Activated CD4-positive, alpha-beta T cell treated with anti-CD3 and anti-CD28 coated beads, Interleukin-2, amount 50 U/mL, for 1 hour (primary cell): ENCODE measurements around the gene PLEKHM1.

Experiments used
- DNase-seq: peaks from one replicate; pipeline ENCODE4 v3.0.0-alpha.2; 2020

PLEKHM1 gene

DNA sequence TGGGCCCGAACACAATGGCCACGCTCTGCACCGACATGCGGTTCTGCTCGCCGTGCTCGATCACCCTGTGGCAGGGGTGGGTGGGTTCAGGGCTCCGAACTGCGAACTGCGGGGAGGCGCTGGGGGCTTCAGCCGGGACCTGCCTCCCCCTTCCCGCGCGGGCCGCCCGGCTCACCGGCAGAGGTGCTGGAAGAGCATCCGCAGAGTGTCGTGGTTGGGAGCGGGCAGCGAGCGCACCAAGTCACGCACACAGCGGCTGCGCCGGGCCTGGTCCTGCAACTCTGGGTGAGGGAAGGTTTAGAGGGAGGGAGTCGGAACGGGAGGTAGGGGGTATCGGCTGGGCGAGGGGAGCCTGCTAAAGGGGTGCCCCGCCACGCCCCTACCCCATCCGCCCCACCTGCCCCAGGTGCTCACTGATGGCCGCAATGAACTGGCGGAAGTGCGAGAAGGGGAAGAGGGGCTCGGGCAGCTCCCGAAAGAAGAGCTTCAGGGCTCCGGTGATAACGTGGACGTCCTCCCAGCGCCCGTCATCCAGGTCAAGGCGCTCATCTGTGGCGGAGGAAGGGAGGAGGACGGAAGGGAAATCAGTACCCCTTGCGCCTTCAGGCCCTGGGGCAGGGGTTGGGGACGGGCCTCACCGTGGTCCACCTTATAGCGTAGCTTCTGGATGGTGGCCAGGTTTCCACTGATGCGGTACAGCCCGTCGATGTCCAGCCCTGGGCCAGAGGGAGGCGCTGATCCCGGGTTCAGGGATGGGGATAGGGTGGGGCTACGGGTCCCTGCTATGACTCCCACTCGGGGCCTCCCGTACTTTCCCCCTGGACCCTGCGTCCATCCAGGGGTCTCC, 94.7 kb downstream of the PLEKHM1 start:
- no peak for DNase-seq

DNA sequence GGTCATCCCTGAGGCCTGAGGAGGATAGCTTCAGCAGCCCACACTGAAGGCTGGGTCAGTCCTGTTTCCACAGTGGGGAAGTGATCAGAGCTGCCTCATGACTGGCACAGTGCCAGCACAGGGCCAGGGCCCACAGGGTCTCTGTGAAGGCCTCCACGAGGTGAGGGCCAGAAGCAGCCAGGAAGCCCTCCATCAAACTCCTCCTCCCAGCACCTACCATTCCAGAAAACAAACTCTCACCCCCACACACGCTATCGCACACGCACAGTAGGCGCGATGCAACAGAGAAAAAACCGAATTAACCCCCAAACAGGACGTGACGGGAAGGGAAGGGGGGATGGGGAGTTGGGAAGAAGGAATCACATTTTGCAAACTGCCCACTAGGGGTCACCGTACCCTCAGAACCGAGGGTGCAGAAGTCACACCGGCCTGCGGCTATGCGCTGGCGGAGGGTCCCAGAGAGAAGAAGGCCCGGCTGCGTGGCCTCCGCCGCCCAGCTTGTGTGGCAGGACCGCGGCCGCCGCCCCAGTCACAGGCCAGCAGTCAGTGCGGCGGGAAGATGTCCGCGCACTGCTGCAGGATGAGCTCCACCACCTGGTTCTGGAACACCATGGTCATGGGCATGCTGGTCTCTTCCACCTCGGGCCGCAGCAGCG, 95.5 kb downstream of the PLEKHM1 start:
- DNase-seq = peak; percentile 31

DNA sequence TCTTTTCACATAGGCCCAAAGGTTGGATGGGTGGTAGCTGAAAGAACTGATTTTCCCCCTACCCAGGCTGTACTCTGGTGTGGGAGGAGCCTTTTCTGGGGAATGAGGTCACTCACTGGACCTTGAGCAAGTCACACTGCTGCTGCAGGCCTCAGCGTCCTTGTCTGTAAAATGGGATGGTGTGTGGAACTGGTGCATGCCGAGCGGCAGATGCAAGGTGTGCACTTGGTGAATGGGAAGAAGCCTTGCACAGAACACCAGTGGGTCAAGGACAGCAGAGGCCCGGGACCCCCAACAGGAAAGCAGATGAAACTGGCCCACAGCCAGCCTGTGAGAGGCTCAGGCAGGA, 96.0 kb downstream of the PLEKHM1 start:
- DNase-seq = no peak

DNA sequence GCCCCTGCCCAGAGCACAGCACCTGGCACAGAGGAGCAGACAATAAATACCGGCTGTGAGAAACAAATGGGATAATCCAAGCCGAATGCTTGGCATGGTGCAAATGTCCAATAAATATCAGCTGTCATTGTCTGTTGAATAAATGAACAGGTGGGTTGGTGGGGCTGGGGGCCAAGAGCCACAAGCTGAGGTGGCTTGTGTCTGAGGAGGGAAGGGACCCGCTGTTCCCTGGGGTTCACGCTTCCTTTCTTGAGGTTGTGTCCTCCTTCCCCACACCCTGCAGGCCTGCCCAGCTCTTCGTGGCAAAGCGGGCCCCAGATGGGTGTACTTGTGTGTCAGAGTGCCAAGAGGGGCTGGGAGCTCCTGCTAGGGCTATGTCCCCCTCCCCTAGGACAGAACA, 96.4 kb downstream of the PLEKHM1 start:
- DNase-seq = no peak

DNA sequence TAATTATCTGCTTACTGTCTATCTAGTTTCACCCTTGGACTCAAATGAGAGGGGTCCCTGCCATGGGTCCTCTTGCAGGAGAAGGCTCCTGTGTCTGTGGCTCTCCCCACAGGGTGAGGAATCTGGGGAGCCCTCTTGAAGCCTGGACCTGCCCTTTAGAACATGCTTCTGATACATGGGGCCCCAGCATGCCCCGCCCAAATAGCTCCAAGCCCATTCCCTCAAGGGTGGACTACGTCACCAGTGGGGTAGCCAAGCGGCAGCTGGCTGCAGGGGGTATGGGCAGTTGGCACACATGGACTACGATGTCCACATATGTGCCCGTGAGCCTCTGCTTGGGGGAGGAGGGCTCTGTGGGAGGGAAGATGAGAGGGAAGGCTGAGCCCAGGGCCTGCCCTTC, 97.1 kb downstream of the PLEKHM1 start:
- DNase-seq = no peak

DNA sequence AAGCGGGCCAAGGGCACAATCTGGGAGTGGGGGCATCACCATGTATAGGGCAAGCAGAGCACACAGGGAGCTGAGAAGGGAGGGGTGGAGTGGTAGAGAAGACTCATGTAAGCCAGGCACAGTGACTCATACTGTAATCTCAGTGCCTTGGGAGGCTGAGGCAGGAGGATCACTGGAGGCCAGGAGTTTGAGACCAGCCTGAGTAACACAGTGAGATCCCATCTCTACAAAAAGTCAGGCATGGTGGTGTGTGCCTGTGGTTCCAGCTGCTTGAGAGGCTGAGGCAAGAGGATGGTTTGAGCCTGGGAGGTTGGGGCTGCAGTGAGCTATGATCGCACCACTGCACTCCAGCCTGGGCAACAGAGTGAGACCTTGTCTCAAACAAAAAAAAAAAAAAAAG, 98.6 kb downstream of the PLEKHM1 start:
- no peak for DNase-seq

DNA sequence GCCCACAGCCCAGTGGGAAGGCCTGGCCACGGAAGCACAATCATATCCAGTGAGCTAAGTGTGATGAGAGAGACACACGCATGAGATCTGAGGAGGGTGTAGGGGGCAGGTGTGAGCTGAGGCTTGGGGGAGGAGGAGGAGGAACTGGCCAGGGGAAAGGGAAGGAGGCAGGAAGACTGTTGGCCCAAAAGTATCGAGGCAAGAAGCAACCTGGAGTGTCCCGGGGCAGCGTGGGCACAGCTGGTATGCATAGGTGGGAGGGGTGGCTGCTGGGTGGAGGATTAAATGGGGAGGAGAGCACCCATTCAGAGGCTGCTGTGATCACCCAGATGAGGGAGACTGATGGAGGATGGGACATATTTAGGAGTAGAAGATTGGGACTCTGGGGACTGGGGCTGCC, 99.2 kb downstream of the PLEKHM1 start:
- no peak for DNase-seq

DNA sequence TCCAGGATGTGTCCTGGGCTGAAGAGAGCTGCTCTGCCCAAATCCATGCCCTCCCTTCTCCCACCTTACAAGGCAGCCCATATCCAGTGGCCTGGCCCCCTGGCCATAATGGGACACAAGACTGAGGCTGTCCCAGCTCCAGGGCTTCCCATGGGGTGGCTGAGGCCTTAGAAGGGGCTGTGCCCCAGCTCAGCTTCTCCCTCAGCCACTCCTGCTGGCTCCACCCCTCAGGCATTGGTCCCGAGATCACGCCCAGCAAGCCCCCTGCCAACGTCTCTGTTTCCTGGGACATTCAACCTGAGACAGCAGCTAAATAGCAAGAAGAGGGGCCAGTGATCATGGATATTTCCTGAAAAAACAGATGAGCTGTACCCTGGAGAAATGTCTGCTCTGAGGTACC, 101.2 kb downstream of the PLEKHM1 start:
- no peak for DNase-seq

DNA sequence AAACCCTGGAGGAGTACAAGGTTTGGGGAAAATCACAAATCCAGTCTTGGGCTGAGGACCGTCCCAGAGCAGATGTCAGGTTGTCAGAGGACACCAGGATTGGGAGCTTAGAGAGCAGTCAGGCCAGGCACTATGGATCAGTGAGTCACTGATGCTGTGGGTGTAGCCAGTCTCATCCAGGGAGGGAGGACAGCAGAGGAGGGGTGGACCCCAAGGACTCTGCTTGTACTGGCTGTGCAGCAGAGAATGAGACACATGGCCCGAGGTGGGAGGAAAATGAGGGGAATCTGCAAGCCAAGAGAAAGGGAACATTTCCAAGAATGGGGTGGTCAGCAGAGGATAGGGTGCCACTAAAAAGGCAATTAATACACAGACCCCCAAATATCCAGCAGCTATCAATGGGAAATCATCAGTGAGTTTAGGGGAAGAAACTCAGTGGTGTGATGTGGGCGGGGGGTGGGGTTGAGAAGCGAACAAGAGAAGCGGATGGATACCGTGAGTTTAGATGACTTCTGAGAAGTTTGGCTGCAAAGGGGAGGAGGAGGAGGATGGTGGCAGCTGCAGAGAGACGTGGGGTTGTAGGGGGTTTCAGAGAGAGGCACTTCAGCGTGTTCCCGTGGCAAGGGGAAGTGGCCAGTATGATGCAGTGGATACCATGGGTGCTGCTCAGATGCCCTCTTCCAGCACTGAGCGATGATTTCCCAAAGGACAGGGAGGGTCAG, 101.8 kb downstream of the PLEKHM1 start:
- DNase-seq = no peak

DNA sequence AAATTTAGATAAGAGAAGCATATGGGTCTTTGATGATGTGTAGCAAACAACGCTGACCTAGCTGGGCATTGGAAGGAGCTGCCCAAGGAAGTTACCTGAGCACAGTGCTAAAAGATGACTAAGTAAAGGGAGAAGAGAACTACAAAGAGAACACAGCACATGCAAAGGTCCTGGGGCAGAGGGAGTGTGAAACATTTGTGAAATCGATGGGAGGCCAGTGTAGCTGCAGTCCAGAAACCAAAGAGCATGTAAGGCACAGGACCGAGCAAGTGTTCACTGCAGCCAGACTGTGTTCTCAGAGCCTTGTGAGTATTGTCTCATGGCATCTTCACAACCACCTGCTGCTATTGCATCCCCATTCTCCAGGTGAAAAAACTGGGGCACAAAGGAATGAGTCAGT, 102.8 kb downstream of the PLEKHM1 start:
- no peak for DNase-seq

DNA sequence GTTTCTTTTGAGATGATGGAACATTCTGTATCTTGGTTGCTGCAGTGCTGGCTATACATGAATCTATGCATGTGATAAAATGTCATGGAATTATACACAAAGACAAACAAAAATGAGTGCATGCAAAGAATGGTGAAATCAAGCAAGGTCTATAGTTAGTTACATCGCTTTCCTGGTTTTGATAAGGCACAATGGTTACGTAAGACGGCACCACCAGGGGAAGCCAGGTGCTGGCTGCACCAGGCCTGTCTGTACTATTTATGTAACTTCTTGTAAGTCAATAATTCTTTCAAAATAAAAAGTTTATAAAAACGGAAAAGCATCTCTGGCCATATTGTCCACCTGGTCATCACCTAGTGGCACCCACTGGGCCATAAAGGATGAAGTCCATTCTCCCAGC, 104.3 kb downstream of the PLEKHM1 start:
- DNase-seq = no peak
